Thymus (tissue), 11 donors: Measurements from ENCODE around the gene CLCA1. TPM values are rescaled to one million over a fixed set of nuclear protein-coding genes. Genes with fewer than 3 reads are reported as not detected.

Experiments used
- DNase-seq, 9 donors: peaks; one replicate each; pipeline ENCODE4 v3.0.0-alpha.2; 2013; ENCODE audit warnings: low spot score in 9 of 9, low read depth in 6 of 9, missing footprints in 1 of 9
- H3K27ac ChIP-seq, 2 donors: one replicate each; pipeline ENCODE4 v1.5.1; 2013; ENCODE audit warnings: control low read depth in 1 of 2, low read depth in 1 of 2, low read length in 1 of 2, mild to moderate bottlenecking in 1 of 2, moderate library complexity in 1 of 2
- H3K27me3 ChIP-seq, 2 donors: one replicate each; pipeline ENCODE4 v1.5.1; 2013; ENCODE audit warnings: low read length in 1 of 2; ENCODE audit not compliant: control insufficient read depth in 2 of 2, insufficient read depth in 1 of 2
- H3K36me3 ChIP-seq, 2 donors: one replicate each; pipeline ENCODE4 v1.5.1; 2013; ENCODE audit warnings: low read length in 1 of 2, mild to moderate bottlenecking in 1 of 2, moderate library complexity in 1 of 2; ENCODE audit not compliant: control insufficient read depth in 2 of 2, insufficient read depth in 2 of 2
- H3K4me1 ChIP-seq, 2 donors: one replicate each; pipeline ENCODE4 v1.5.1; 2013; ENCODE audit warnings: low read length in 2 of 2; ENCODE audit not compliant: control insufficient read depth in 2 of 2, insufficient read depth in 2 of 2
- H3K4me3 ChIP-seq, 2 donors: one replicate each; pipeline ENCODE4 v1.5.1; 2013; ENCODE audit warnings: low read length in 2 of 2, control low read depth in 1 of 2, mild to moderate bottlenecking in 1 of 2
- H3K9me3 ChIP-seq, 2 donors: one replicate each; pipeline ENCODE4 v1.5.1; 2013; ENCODE audit warnings: low read length in 1 of 2, mild to moderate bottlenecking in 1 of 2; ENCODE audit not compliant: control insufficient read depth in 2 of 2, insufficient read depth in 1 of 2
- polyA plus RNA-seq: library from polyadenylated mRNA; stranded (reverse); fragments of 200-250 nt; gene quantifications from one replicate; pipeline ENCODE4 v1.2.3, GENCODE V29; 2013
- total RNA-seq: library from RNA; stranded (reverse); fragments of 120-200 nt; gene quantifications from one replicate; pipeline ENCODE4 v1.2.4, GENCODE V29; 2013
- donor health status: healthy.

CLCA1 gene
- total and polyA plus RNA-seq, 2 donors: 0.07 to 0.14 TPM

DNA sequence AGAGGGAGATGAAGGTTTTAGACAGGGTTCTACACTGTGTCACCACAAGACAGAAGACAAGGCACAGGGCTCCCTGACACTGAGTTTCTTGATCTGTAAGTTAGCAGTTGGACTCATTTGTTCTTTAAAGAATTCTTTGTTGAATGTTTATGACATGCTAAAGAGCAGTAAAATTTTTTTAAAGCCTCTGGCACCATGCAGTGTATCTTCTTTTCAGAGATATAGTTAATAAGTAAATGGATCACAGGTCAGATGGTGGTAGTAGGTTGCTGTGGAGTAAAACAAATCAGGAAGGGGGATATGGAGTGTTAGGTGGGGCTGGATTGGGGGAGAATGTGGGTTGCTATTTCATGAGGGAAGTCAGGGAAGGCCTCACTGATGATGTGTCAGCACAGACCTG is 80.1 kb downstream of the CLCA1 start:
- DNase-seq: no peak
- H3K27ac ChIP-seq: no peak overlapping the region
- peaks cover 0 to 14% of the 10 kb centered on the region in 2 donors for H3K9me3 ChIP-seq
- no peaks in the 10 kb centered on the region for H3K36me3 ChIP-seq
- H3K4me1 ChIP-seq: no peaks in the 10 kb centered on the region
- no peaks in the 10 kb centered on the region for H3K27me3 ChIP-seq
- H3K4me3 ChIP-seq: no peak overlapping the region

Other genes with a start within 250 kb of the CLCA1 start
- 38.8 TPM for gene ODF2L, start 72.6 kb upstream of the CLCA1 start, total RNA-seq
- 131 TPM for gene ODF2L, start 72.6 kb upstream of the CLCA1 start, polyA plus RNA-seq
- gene CLCA2, start 44.8 kb upstream of the CLCA1 start, total RNA-seq: 0.42 TPM
- gene CLCA2, start 44.8 kb upstream of the CLCA1 start, polyA plus RNA-seq: 3.4 TPM
- gene CLCA4, start 78.2 kb downstream of the CLCA1 start, total RNA-seq: 0.05 TPM
- 0.59 TPM for gene CLCA4, start 78.2 kb downstream of the CLCA1 start, polyA plus RNA-seq
- gene SH3GLB1, start 235.6 kb downstream of the CLCA1 start, total RNA-seq: 24.2 TPM
- gene SH3GLB1, start 235.6 kb downstream of the CLCA1 start, polyA plus RNA-seq: 33.6 TPM